ENCODE results near the gene FAH.
A peak's percentile ranks its signal among the peaks of the same experiment; 100 is the strongest.
"Not testable (repeated sequence)": the region's sequence is repeated elsewhere in the genome, so short reads cannot be mapped to it uniquely, and the experiment has no call there.

The FAH gene

GRCh38 chr15:80152896-80153876 is at the start of gene FAH:
TSS of gene FAH (plus strand) at chr15:80152999. CDS start at chr15:80153055, 56 bp downstream.
- peak; percentile 46 for DNase-seq (ENCODE audit: low spot score)

DNA sequence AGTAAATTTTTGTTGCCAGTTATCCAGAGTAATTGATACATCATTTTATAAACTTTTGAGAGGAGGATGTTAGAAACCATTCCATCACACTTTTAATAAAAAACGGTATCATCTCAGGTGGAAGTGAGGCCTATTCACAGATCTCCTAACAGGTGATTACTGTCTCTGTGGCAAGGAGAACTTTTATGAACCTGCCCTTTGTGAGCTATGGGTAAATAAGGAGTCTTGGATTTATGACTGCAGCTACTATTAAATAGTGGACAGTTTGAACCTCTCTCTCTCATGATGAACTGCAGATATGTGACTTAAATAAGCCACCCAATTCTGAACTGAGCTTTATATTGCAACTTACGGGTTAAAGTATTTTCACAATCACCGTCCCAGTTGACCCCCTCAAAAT is 47.6 kb upstream of the FAH start:
- no peak for DNase-seq (ENCODE audit: low spot score)

- no peak for DNase-seq (ENCODE audit: low spot score)
Measured at GRCh38 chr15:80105595-80105994, 47.2 kb upstream of the FAH start.

GRCh38 chr15:80106051-80106450 is 46.7 kb upstream of the FAH start:
- no peak for DNase-seq (ENCODE audit: low spot score)

- no peak for DNase-seq (ENCODE audit: low spot score)
Measured at GRCh38 chr15:80107204-80107603, 45.6 kb upstream of the FAH start.

- DNase-seq (ENCODE audit: low spot score): no peak
Measured at GRCh38 chr15:80107774-80108173, 45.0 kb upstream of the FAH start.

DNA sequence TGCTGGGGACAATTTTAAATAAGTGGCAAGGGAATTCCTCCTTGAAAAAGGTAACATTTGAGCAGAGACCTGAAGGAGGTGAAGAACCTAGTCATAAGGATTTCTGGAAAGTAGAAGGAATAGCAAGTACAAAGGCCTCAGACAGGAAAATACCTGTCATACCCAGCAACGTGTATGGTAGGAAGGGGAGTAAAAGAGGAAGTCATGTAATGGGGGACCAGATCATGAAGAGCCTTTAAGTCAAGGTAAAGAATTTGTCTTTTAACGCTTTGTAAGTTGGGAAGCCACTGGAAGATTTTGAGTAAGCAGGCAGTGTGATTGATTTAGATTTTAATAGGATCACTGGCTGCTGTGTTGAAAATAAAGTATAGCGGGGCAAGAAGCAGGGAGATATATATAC is 43.4 kb upstream of the FAH start:
- no peak for DNase-seq (ENCODE audit: low spot score)

DNA sequence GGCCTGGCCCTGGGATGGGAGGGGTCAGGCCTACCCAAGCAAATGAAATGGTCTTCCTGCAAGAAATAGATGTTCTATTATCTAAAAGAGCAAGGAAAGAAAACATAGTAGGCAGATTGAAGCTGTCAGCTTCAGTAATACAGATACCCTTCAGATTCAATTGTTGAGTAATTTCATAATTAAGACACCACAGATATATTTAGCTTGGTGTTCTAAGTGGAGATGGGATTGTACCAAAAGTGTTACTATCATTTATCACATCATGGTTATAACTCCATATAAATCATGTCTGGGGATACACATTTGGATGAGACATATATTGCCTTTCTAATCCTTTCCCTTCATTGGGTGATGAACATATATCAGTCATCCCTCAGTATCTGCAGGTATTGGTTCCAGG is 41.9 kb upstream of the FAH start:
- DNase-seq (ENCODE audit: low spot score): no peak

DNA sequence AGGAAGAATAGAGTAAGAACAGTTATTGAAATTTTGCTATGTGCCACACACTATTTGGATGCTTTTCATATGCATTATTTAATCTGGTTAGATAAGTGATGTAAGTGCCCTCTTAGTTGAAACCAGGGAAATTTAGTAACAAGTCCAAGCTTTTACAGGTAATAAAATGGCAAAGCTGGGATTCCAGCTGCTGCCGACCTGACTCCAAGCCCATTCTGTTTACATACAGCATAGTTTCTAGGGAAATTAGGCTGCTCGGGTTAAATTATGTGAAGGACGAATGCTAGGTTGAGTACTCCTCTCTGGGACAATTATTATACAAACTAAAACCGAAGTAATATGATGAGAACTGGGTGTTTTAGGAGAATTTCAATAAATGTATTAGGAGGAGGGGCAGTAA is 38.7 kb upstream of the FAH start:
- no peak for DNase-seq (ENCODE audit: low spot score)

DNA sequence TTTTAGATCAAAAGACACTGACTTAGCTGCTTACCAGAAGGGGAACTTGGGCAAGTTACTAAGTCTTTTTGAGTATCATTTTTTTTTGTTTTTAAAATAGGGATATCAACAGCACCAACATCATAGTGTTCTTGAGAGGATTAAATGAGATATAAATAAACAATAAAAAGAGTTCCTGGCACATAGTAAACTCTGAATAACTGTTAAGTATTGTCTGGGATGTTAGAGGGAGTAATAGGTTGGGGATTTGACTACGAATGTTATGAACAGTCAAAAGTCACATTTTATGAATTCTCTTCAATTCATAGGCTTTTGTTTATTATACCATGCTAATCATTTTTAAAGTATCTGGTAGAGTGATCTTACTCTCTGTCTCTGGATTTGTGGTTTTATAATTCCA is 37.8 kb upstream of the FAH start:
- DNase-seq (ENCODE audit: low spot score): no peak

GRCh38 chr15:80118956-80119355 is 33.8 kb upstream of the FAH start:
- DNase-seq (ENCODE audit: low spot score): no peak

GRCh38 chr15:80120636-80121035 is 32.2 kb upstream of the FAH start:
- no peak for DNase-seq (ENCODE audit: low spot score)

DNA sequence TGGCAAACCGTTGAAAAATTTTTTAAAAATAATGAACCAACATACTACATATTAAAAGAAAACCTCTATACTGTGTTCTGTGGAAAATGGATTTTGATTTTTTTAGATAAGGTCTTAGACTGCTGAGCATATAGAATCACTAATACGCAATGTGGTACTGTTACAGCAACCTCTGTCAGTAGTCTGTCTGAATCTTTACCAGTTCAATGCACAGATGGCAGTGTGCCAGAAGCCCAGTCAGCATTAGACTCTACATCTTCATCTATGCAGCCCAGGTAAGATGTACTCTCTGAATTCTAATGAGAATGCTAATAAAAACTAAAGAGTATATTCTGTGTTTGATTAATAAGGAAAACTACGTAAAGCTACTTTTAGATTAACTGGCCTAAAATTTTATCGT is 31.3 kb upstream of the FAH start:
- peak; percentile 72 for DNase-seq (ENCODE audit: low spot score)

DNA sequence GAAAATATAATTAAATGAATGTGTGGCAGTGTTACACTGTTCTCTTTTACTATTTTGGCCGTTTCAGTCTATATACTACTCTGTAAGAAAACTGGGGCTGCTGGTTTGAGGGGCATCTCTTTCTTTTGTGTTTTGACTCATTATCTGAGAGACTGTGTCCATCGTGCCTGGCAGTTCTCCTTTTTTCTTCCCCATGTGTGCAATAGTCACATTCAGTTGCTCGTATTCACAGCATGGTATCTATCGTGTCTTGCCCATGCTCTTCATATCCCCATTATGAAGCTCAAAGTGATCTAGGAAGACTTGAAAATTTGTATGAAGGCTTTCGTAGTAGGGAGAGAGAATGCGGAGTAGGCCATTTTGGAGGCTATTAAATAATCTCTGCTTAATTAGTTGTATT is 29.8 kb upstream of the FAH start:
- no peak for DNase-seq (ENCODE audit: low spot score)

- not testable (repeated sequence) for DNase-seq (ENCODE audit: low spot score)
Measured at GRCh38 chr15:80127253-80127652, 25.5 kb upstream of the FAH start.

DNA sequence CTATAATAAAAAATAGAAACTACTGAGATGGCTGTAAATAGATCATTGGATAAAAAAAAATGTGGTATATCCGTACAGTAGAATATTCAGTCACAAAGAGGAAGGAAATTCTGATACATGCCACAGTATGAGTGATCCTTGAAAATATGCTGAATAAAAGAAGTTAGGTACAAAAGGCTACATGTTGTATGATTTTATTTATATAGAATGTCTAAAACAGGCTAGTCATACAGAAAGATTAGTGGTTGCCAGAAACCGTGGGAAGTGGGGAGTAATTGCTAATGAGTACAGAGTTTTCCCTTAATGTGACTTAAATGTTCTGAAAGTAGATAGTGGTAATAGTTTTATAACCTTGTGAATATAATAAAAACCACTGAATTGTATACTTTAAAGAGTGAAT is 24.9 kb upstream of the FAH start:
- DNase-seq (ENCODE audit: low spot score): no peak

DNA sequence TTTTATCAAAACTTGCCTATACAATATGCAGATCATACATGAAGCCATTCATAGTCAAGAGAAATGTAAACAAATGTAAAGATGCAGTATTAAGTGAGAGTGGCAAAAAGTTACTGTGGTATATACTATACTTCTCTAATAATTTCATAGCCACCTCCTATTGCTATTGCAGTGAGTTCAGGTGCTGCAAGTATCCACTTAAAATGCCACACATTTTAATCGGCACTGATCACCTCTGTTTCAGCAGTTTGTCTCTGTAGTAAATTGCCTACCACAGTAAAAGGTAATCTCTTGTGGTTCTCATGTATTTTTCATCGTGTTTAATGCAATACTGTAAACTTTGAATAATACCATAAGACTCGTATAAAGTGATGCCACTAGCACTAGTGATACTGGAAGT is 20.4 kb upstream of the FAH start:
- no peak for DNase-seq (ENCODE audit: low spot score)

DNA sequence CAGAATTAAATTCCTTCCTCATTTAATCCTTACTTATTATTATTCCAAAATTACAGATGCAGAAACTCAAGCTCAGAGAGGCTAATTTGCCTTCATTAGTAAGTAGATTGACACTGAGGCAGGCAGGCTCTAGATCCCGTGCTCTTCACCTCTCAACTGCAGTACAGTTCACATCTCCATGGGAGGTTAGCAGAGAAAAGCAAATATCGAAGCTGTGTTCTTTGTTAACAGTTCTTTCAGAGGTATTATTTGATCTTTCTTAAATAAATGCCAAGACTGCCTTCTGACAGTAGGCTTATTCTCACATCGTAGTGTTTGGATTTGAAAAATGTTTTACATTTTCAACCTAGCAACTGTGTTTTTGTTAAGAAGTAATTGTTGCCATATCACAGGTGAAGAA is 15.9 kb upstream of the FAH start:
- DNase-seq (ENCODE audit: low spot score): no peak

DNA sequence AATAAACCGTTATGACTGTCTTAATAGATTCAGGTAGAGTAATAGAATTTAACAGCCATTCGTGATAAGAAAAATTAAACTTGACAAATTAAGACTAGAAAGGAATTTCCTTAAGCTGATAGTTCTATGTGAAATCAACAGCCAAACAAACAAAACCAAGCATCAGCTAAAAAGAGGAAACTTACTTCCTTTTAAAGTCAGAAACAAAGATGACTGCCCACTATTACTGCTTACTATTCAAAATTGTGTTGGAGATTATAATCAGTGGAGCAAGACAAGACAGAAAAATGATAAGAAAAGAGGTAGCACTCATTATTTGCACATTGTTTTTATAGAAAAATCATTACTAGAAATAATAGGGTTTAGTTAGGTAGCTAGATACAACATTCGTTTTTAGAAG is 13.8 kb upstream of the FAH start:
- no peak for DNase-seq (ENCODE audit: low spot score)

DNA sequence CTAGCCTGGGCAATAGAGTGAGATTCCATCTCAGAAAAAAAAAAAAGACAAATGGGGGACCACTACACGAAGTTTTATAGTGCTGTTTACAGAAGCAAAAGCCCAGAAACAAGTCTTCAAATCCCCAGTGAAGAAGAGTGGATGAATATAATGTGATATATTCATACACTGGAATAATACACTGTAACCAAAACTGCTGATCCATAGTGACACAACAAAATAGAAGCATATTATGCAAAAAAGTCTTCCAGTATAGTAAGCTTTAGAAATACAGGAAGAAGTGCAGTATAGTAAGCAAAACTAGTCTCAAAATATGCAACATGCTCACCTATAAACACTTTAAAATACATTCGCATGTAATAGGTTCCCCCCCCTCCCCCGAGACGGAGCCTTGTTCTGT is 11.9 kb upstream of the FAH start:
- DNase-seq (ENCODE audit: low spot score): peak; percentile 63

DNA sequence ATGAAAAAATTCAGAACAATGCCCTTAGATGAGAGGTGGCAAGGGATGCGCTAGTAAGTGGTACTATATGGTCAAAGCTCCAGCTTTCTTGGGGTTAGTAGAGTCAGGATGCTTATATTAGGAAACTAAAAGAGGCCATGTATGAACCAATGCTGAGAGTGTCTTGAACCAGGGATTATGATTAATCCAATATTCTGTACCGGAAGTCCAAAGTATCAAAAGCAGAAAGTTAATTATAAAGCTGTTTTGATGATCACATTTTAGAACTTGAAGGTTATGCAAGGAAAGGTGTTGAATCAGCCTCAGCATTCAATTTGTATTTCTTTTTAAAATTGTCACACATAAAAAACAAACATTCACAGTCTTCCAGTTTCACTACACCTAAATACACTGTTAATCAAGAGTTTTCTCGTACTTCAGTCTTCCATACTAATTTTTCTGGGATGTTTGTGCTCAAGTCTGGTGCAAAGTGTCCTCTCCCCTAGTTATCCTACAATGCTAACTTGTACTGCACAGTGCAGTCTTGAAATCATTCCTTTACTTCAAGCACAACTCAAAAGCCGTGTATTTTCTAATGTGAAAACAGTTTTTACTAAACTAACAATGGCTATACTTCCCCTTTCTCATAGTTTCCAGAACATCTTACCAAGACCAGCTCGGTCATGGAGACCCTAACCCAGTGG is 10.7 kb upstream of the FAH start:
- DNase-seq (ENCODE audit: low spot score): no peak

- no peak for DNase-seq (ENCODE audit: low spot score)
Measured at GRCh38 chr15:80142646-80143045, 10.2 kb upstream of the FAH start.

DNA sequence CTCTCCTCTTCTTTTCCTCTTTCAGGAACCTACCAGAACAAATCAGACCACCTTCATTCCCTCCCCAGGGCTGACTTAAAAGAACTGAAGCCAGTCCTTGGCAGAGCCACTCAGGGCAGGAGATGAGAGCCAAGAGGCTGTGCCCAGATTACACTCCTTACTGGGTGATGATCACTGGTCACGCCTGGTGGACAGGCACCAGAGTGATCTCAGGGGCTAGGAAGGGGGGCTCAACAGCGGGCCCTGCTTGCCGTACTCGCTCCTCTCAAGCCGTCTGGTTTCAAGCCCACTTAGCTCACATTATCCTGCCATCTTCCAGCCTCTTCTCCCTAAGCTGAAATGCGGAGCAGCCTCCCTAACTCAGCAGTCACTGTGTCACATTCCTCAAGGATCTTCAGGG is 1.7 kb upstream of the FAH start:
- DNase-seq (ENCODE audit: low spot score): peak; percentile 37

Measured in hematopoietic multipotent progenitor cell treated with erythropoietin and hydrocortisone succinate and interleukin-3 and kit ligand, for 17 days (in vitro differentiated cells).